NCI-H526 treated with DMSO at 0.1 percent for 48 hours (cell line): ENCODE measurements around the gene PIGQ.

Source experiments
- DNase-seq: peaks from one replicate; lab custom pipeline; 2025; lab: John Stamatoyannopoulos, UW

The PIGQ gene

DNA sequence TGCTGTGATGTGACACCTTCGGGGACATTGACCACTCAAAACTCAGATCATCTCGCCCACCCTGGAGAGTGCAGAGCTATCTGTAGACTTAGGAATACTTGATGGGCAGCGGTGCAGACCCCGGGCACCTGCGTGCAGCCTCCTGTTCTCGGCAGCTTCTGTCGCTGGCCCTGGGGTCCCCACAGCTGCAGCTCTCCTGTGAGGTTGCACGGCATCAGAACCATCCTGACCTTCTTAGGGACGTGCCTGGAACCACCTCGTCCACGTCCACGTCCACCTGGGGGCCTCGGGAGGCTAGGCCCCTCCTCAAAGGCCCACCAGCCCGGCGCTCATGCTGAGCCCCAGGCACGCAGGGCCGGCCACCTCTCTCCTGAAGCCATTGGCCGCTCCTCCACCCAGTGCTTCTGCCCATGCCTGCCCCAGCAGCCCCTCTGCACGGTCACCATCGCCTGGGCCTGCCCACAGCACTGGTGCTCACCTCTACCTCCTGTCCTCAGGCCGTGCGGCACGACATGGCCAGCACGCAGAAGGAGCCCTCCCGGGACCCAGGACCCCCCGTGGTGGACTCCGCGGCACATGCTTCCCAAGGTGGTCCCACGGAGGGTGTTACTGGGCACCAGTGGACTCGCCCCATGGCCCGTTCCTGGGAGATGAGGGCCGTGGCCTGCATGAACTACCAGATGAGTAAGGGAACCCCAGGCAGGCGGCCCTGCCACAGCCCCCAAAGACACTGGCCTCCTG, 58.7 kb downstream of the PIGQ start:
- no peak for DNase-seq

DNA sequence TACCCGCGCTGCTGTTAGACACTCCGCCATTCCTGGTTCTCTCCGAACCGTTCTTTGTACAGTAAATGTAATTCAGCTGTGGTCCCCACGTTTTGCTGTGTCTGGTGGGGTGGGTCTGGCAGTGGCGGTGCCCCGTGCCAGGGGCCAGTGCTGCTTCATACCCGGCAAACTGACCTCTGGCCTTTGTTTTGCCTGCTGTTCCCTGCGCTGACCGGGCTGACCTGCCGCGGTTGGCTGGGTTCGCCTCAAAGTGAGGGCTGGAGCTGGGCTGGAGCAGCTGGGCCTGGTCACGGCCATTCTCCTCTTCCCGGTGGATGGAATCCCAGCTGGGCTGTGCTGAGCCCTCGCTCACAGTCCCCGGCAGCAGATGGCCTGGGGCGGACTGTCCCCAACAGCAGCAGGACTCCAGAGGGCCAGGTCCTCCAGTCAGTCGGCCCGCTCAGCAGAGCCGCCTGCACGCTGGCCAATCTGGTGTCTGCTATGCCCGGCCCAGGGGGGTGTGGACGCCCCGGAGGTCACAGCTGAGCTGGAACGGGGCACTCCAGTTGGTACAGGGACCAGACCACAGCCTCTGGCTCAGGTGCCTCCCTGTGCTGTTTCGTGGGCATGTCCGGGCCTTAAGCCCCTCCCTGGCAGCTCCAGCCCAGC, 59.5 kb downstream of the PIGQ start:
- no peak for DNase-seq

DNA sequence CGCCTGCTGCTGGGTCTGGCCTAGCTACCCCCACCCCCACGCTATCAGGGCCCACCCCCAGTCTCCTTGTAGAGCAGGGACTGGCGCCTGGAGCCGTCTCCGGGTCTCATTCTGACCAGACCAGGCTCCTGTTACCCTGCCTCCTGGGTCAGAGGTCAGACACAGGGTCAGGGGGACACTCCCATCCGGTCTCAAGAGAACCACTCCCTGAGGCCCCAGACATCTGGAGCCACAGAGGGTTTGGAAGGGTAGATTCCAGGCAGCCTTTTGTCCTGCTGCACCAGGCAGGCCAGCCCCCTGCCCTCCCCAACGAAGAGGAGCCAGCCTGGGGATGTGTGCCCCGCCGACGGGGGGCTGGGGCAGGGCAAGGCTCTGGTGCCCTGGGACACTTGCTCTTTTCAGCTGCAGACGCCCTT, 60.1 kb downstream of the PIGQ start:
- DNase-seq, result no peak

DNA sequence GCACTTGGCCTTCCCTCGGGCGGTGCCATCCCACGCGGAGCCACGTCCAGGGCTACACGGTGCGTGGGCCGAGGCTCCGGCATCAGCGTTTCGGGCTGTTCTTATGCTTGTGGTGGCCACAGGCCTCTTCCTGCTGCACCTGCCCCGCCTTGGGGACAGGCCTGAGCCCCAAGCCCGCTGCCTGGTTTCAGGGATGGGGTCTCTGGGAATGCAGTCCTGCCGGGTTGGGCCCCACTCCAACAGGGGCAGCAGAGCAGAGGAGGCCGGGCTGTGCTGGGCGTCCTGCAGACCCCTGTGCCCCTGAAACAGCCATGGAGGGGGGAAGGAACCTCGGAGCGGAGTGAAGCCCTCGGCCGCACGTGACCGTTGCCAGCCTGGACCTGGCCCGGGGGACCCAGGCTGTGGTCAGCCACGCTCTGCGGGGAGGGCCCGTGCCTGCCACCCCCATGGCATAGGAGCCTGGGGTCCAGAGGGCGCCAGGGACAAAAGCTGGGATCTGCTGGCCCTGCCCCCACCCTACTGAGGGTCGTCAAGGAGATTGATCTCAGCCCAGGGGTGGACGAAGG, 60.6 kb downstream of the PIGQ start:
- DNase-seq, result no peak

DNA sequence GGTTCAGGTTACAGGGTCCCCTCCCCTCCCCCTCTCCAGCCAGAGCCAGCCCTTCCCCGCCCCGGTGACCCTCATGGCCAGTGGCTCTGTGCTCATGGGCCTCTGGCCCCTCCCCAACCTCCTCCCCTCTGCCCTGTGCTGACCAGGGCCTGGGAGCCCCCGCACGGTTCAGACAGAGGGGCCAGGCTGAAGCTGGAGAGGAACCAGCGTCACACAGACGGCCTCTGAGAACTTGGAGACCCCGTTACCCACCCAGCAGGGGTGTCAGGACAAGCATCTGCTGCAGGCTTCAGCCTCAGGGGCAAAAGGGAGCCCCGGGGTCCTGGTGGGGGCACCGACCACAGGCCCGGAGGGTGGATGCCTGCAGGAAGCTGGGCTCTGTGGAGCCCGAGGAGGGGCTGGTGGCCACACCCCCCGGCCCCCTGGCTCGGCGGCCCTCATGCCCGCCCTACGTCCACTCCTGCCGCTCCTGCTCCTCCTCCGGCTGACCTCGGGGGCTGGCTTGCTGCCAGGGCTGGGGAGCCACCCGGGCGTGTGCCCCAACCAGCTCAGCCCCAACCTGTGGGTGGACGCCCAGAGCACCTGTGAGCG, 61.1 kb downstream of the PIGQ start, which contains the start of gene WFIKKN1:
TSS of gene WFIKKN1 (plus strand) at position 171 of the 591 bp plus-strand sequence. CDS start at position 440, 269 bp downstream.
- DNase-seq, result no peak

DNA sequence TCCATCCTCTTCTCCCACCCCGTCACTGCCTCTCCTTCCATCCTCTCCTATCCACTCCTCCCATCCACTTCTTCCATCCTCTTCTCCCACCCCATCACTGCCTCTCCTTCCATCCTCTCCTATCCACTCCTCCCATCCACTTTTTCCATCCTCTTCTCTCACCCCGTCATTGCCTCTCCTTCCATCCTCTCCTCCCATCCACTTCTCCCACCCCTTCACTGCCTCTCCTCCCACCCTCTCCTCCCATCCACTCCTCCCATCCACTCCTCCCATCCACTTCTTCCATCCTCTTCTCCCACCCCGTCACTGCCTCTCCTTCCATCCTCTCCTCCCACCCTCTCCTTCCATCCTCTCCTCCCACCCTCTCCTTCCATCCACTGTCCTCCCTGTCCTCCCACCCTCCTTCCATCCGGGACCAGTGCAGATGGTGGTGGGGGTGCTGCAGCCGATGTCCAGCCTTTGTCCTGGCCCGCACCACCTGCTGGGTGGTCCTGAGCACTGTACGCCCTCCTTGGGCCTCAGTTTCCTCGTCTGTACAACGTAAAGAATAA, 62.1 kb downstream of the PIGQ start:
- DNase-seq, result no peak

DNA sequence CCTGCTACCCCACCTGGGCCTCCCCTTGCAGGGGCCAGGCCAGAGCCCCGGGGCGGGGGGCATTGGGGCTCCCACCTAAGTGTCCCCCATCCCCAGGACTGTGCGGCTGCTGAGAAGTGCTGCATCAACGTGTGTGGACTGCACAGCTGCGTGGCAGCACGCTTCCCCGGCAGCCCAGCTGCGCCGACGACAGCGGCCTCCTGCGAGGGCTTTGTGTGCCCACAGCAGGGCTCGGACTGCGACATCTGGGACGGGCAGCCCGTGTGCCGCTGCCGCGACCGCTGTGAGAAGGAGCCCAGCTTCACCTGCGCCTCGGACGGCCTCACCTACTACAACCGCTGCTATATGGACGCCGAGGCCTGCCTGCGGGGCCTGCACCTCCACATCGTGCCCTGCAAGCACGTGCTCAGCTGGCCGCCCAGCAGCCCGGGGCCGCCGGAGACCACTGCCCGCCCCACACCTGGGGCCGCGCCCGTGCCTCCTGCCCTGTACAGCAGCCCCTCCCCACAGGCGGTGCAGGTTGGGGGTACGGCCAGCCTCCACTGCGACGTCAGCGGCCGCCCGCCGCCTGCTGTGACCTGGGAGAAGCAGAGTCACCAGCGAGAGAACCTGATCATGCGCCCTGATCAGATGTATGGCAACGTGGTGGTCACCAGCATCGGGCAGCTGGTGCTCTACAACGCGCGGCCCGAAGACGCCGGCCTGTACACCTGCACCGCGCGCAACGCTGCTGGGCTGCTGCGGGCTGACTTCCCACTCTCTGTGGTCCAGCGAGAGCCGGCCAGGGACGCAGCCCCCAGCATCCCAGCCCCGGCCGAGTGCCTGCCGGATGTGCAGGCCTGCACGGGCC, 62.9 kb downstream of the PIGQ start:
- DNase-seq, result no peak

DNA sequence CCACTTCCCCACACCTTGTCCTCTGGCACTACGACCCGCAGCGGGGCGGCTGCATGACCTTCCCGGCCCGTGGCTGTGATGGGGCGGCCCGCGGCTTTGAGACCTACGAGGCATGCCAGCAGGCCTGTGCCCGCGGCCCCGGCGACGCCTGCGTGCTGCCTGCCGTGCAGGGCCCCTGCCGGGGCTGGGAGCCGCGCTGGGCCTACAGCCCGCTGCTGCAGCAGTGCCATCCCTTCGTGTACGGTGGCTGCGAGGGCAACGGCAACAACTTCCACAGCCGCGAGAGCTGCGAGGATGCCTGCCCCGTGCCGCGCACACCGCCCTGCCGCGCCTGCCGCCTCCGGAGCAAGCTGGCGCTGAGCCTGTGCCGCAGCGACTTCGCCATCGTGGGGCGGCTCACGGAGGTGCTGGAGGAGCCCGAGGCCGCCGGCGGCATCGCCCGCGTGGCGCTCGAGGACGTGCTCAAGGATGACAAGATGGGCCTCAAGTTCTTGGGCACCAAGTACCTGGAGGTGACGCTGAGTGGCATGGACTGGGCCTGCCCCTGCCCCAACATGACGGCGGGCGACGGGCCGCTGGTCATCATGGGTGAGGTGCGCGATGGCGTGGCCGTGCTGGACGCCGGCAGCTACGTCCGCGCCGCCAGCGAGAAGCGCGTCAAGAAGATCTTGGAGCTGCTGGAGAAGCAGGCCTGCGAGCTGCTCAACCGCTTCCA, 63.7 kb downstream of the PIGQ start:
- DNase-seq, result no peak
